Measurements from ENCODE around the gene IARS1.

DNA sequence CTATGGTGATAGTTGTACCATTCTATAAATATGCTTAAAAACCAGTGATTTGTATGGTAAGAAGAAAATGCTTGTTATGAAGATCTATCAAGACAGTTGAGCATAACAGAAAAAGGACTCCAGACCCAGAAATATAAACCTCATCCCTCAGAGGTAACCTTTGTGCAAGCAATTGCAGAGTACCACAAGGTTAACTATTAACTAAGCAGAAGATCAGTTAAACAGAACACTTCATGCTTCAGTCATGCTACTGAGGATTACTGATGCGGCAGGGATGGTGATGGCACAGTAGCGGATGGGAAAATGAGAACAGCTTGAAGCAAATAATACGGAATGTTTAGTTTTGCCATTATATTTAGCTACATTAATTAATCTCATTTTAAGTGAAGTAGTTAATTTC is 45.5 kb downstream of the IARS1 start:
- TF ChIP-seq, protein P1, sequence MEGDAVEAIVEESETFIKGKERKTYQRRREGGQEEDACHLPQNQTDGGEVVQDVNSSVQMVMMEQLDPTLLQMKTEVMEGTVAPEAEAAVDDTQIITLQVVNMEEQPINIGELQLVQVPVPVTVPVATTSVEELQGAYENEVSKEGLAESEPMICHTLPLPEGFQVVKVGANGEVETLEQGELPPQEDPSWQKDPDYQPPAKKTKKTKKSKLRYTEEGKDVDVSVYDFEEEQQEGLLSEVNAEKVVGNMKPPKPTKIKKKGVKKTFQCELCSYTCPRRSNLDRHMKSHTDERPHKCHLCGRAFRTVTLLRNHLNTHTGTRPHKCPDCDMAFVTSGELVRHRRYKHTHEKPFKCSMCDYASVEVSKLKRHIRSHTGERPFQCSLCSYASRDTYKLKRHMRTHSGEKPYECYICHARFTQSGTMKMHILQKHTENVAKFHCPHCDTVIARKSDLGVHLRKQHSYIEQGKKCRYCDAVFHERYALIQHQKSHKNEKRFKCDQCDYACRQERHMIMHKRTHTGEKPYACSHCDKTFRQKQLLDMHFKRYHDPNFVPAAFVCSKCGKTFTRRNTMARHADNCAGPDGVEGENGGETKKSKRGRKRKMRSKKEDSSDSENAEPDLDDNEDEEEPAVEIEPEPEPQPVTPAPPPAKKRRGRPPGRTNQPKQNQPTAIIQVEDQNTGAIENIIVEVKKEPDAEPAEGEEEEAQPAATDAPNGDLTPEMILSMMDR (IDR thresholded peaks at IDR 0.05; ENCODE audit: low read depth, low read length), result no peak
- no peak for TF ChIP-seq EZH2phosphoT487 (IDR thresholded peaks at IDR 0.05; ENCODE audit: low read depth)
